ENCODE measurements around the gene KAZN.

DNA sequence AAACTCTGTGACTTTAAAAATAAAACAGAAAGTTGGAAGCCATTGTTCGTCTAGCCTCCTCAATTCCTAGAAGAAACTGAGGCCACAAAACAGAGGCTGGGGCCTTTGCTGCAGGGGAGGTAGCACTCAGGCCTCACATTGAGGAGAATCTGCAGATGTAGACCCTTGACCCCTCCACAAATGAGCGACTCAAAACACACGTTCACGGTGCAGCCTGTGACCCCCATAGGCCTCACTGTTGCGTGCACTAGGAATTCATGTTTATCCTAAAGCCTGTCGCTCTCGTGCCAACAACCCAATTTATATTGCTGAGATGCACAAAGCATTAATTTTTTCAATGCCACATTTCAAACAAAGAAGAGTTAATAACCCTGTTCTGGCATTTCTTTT, 560.7 kb downstream of the KAZN start:
- TF ChIP-seq, protein P1, sequence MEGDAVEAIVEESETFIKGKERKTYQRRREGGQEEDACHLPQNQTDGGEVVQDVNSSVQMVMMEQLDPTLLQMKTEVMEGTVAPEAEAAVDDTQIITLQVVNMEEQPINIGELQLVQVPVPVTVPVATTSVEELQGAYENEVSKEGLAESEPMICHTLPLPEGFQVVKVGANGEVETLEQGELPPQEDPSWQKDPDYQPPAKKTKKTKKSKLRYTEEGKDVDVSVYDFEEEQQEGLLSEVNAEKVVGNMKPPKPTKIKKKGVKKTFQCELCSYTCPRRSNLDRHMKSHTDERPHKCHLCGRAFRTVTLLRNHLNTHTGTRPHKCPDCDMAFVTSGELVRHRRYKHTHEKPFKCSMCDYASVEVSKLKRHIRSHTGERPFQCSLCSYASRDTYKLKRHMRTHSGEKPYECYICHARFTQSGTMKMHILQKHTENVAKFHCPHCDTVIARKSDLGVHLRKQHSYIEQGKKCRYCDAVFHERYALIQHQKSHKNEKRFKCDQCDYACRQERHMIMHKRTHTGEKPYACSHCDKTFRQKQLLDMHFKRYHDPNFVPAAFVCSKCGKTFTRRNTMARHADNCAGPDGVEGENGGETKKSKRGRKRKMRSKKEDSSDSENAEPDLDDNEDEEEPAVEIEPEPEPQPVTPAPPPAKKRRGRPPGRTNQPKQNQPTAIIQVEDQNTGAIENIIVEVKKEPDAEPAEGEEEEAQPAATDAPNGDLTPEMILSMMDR (IDR thresholded peaks at IDR 0.05; ENCODE audit: low read length), result no peak
- TF ChIP-seq EZH2 (IDR thresholded peaks at IDR 0.05; ENCODE audit: borderline replicate concordance, low read length), result no peak
